ENCODE measurements around the gene HECTD1. TPM values are rescaled to one million over a fixed set of nuclear protein-coding genes. Genes with fewer than 3 reads are reported as not detected.

HECTD1 gene
- polyA plus RNA-seq, 3 donors: 33.1 to 61.3 (median 50.0) TPM

- WGBS, 3 donors: 82 to 90% (median 85%) methylated on average over 6 of the region's 6 CpGs
- H3K27ac ChIP-seq (ENCODE audit: low read depth, low read length): no peak overlapping the region
Observed at GRCh38 chr14:31172084-31172483, 35.5 kb downstream of the HECTD1 start.

GRCh38 chr14:31170411-31170810 lies 37.2 kb downstream of the HECTD1 start:
- WGBS, 3 donors: 49 to 97% (median 95%) methylated on average over 1 of the region's 1 CpG

GRCh38 chr14:31169877-31170276 lies 37.7 kb downstream of the HECTD1 start:
- 97 to 99% (median 98%) methylated on average over 5 of the region's 5 CpGs for WGBS, 3 donors
- no peak overlapping the region for H3K27ac ChIP-seq (ENCODE audit: low read depth, low read length)

More at GRCh38 chr14:31170411-31170810, 37.2 kb downstream of the HECTD1 start:
- no peak overlapping the region for H3K27ac ChIP-seq (ENCODE audit: low read depth, low read length)

- H3K27ac ChIP-seq (ENCODE audit: low read depth, low read length): no peak overlapping the region
- WGBS, 3 donors: 95 to 98% (median 97%) methylated on average over 5 of the region's 5 CpGs
Observed at GRCh38 chr14:31167032-31167431, 40.6 kb downstream of the HECTD1 start.

GRCh38 chr14:31166271-31166561 lies 41.4 kb downstream of the HECTD1 start:
- no peak overlapping the region for H3K27ac ChIP-seq (ENCODE audit: low read depth, low read length)
- WGBS, 3 donors: 88 to 92% (median 90%) methylated on average over 3 of the region's 3 CpGs

- no peak overlapping the region for H3K27ac ChIP-seq (ENCODE audit: low read depth, low read length)
- WGBS, 3 donors: 59 to 94% (median 87%) methylated on average over 4 of the region's 4 CpGs
Observed at GRCh38 chr14:31164115-31164514, 43.5 kb downstream of the HECTD1 start.

GRCh38 chr14:31162910-31163649 lies 44.5 kb downstream of the HECTD1 start:
- H3K27ac ChIP-seq (ENCODE audit: low read depth, low read length): no peak overlapping the region
- 92 to 94% (median 93%) methylated on average over 16 of the region's 16 CpGs for WGBS, 3 donors

GRCh38 chr14:31161274-31161673 lies 46.3 kb downstream of the HECTD1 start:
- WGBS, 3 donors: 82 to 96% (median 86%) methylated on average over 5 of the region's 5 CpGs
- no peak overlapping the region for H3K27ac ChIP-seq (ENCODE audit: low read depth, low read length)

GRCh38 chr14:31159682-31160296 lies 47.8 kb downstream of the HECTD1 start:
- H3K27ac ChIP-seq (ENCODE audit: low read depth, low read length): no peak overlapping the region
- WGBS, 3 donors: 79 to 89% (median 88%) methylated on average over 13 of the region's 13 CpGs

GRCh38 chr14:31154956-31155355 lies 52.6 kb downstream of the HECTD1 start:
- 84 to 88% (median 85%) methylated on average over 12 of the region's 12 CpGs for WGBS, 3 donors
- H3K27ac ChIP-seq (ENCODE audit: low read depth, low read length): no peak overlapping the region

- WGBS, 3 donors: 91 to 96% (median 96%) methylated on average over 11 of the region's 11 CpGs
- no peak overlapping the region for H3K27ac ChIP-seq (ENCODE audit: low read depth, low read length)
Observed at GRCh38 chr14:31142455-31143087, 65.0 kb downstream of the HECTD1 start.

- no peak overlapping the region for H3K27ac ChIP-seq (ENCODE audit: low read depth, low read length)
- 96 to 98% (median 96%) methylated on average over 4 of the region's 4 CpGs for WGBS, 3 donors
Observed at GRCh38 chr14:31139301-31139847, 68.2 kb downstream of the HECTD1 start.

GRCh38 chr14:31138301-31138700 lies 69.3 kb downstream of the HECTD1 start:
- 66 to 91% (median 66%) methylated on average over 2 of the region's 2 CpGs for WGBS, 3 donors
- H3K27ac ChIP-seq (ENCODE audit: low read depth, low read length): no peak overlapping the region

- no peak overlapping the region for H3K27ac ChIP-seq (ENCODE audit: low read depth, low read length)
- WGBS, 3 donors: 96 to 100% (median 97%) methylated on average over 12 of the region's 12 CpGs
Observed at GRCh38 chr14:31137214-31137889, 70.2 kb downstream of the HECTD1 start.

GRCh38 chr14:31133133-31133532 lies 74.5 kb downstream of the HECTD1 start:
- no peak overlapping the region for H3K27ac ChIP-seq (ENCODE audit: low read depth, low read length)
- 87 to 95% (median 93%) methylated on average over 6 of the region's 6 CpGs for WGBS, 3 donors

GRCh38 chr14:31128601-31129526 lies 78.7 kb downstream of the HECTD1 start:
- 80 to 85% (median 84%) methylated on average over 18 of the region's 18 CpGs for WGBS, 3 donors
- no peak overlapping the region for H3K27ac ChIP-seq (ENCODE audit: low read depth, low read length)

- H3K27ac ChIP-seq (ENCODE audit: low read depth, low read length): no peak overlapping the region
Observed at GRCh38 chr14:31127690-31128089, 79.9 kb downstream of the HECTD1 start.

- WGBS, 3 donors: 90 to 97% (median 91%) methylated on average over 7 of the region's 7 CpGs
- no peak overlapping the region for H3K27ac ChIP-seq (ENCODE audit: low read depth, low read length)
Observed at GRCh38 chr14:31126680-31127079, 80.9 kb downstream of the HECTD1 start.
